AG04449 (cell line): ENCODE results near the gene IL2.

Experiments
- CTCF ChIA-PET: fragments of 350-600 bp; formaldehyde crosslinking; extraction: SDS; loops from one replicate; lab custom pipeline; 2021; ENCODE audit warnings: antibody characterized with exemption; lab: Yijun Ruan, JAX
- POLR2A ChIA-PET: fragments of 400-600, 350-600 bp; formaldehyde crosslinking; extraction: SDS; loops from one replicate; lab custom pipeline; 2020; ENCODE audit warnings: antibody characterized with exemption, inconsistent platforms; lab: Yijun Ruan, JAX
- DNase-seq: peaks from one replicate; pipeline ENCODE4 v3.0.0-alpha.2; 2010; ENCODE audit warnings: low read depth, low spot score
- H3K4me3 ChIP-seq: 2 replicates; pipeline ENCODE4 v1.5.1; 2011; ENCODE audit warnings: low read depth, mild to moderate bottlenecking, control low read depth, low read length
- TF ChIP-seq, protein P1 (sequence below): IDR thresholded peaks from one replicate; pipeline ENCODE4 v1.5.1; 2011; ENCODE audit warnings: mild to moderate bottlenecking, moderate library complexity, low read length, control low read depth, inconsistent platforms; ENCODE audit not compliant: insufficient read depth; ENCODE audit errors: missing control alignments

Gene IL2

DNA sequence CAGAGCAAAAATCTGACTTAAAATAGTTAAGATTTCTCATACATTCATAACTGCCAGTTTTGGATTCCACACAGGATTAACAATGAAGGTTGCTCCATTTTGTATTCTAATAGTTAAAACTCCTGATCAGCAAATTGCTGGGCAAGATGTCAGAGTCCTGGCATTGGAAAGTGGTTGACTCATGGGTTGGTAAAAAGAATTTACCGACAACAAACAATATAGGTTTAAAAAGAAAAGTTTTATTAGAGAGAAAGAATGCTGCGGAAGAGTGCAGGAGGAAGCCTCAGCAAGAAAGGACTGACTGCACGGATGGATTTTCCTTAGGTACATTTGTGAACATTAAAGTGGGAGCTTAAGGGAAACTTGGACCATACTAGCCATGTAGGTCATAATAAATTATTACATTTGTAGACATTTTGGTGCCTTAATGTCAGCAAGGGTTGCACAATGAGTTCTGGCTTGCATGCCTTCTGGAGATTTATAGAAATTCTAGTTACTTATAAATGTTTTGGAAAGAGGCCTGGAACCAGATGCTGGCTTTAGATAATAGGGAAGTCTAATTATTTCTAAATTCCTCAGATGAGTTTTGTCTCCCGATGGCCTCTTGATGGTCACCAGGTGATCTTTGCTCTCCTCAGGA, 25.4 kb upstream of the IL2 start:
- H3K4me3 ChIP-seq: no peak overlapping the region
- DNase-seq: no peak
- ChIA-PET CTCF (no interaction called here), POLR2A (no interaction called here)
- TF ChIP-seq, protein P1, sequence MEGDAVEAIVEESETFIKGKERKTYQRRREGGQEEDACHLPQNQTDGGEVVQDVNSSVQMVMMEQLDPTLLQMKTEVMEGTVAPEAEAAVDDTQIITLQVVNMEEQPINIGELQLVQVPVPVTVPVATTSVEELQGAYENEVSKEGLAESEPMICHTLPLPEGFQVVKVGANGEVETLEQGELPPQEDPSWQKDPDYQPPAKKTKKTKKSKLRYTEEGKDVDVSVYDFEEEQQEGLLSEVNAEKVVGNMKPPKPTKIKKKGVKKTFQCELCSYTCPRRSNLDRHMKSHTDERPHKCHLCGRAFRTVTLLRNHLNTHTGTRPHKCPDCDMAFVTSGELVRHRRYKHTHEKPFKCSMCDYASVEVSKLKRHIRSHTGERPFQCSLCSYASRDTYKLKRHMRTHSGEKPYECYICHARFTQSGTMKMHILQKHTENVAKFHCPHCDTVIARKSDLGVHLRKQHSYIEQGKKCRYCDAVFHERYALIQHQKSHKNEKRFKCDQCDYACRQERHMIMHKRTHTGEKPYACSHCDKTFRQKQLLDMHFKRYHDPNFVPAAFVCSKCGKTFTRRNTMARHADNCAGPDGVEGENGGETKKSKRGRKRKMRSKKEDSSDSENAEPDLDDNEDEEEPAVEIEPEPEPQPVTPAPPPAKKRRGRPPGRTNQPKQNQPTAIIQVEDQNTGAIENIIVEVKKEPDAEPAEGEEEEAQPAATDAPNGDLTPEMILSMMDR: no peak

DNA sequence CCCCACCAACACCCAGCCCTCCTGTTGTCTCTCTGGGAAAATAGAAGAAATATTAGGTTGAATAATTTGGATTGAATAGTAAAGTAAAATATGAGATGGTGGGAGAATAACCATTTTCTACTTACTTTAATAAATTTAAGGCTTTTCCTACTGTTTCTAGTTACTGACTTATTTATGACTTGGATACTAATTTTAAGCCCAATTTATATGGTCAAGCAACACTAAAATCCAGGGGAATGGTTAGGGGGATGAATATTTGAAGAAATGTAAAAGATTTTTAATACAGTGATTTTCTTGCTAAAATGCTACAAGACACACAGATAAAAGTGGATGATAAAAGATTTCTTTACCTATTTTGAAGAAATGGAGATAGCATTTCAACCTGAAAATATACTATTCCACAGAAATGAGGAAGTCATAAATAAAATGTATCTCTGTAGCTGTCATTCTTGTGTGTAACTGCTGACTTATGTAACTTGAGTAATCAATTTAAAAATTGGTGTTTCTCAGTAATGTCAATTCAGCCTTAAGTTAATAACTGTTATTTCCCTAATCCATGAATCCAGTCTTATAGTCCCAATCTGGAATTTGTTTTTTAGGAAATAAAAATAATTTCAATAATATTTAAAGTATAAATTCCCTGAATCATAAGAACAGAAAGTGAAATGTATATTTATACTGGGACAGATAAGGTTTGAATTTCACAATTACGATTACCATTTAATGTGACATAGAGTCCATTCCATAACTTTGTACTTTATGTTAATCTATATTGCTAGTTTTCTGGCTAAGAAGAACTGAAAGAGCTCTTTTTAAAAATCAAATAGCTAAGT, 24.3 kb upstream of the IL2 start:
- POLR2A ChIA-PET: no interaction called here
- CTCF ChIA-PET: no interaction called here
- DNase-seq: no peak
- H3K4me3 ChIP-seq: no peak overlapping the region
- TF ChIP-seq, protein P1: no peak

DNA sequence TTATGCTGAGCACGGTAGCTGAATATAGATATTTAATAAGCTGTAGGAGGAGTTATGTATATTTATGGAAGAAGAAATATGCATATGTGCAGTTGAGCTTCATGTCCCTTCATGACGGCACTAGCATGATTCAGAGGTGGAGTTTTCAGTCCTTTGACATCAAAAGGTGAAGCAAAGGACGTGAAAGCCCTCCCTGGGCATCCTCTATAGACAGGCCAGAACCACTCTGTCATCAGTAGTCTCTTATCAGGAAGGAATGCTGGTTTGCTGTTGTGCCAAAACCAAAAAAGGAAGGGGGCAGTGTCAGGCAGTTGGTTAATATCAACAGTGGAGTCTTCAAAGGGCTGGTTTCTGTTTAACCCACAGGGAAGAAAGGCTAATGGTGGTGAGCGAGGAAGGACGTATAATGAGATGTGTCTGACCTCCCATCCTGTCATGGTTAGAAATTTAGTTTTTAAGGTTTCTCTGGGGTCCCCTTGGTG, 23.5 kb upstream of the IL2 start:
- CTCF ChIA-PET: no interaction called here
- TF ChIP-seq, protein P1: no peak
- no peak overlapping the region for H3K4me3 ChIP-seq
- POLR2A ChIA-PET: no interaction called here
- DNase-seq: no peak

DNA sequence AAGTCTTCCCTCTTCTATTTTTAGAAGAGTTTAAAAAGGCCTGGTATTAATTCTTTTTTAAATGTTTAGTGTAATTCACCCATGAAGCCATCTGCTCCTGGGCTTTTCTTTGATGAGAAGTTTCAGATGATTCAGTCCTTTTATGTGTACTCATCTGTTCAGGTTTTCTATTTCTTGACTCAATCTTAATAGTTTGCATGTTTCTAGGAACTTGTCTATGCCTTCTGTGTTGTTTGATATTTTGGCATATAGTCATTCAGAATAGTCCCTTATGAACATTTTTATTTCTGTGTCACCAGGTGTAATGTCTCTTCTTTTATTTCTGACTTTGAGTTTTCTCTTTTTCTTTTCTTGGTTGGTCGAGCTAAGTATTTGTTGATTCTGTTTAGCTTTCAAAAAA, 20.2 kb upstream of the IL2 start:
- H3K4me3 ChIP-seq: no peak overlapping the region
- TF ChIP-seq, protein P1: no peak
- ChIA-PET CTCF (no interaction called here), POLR2A (no interaction called here)
- no peak for DNase-seq

DNA sequence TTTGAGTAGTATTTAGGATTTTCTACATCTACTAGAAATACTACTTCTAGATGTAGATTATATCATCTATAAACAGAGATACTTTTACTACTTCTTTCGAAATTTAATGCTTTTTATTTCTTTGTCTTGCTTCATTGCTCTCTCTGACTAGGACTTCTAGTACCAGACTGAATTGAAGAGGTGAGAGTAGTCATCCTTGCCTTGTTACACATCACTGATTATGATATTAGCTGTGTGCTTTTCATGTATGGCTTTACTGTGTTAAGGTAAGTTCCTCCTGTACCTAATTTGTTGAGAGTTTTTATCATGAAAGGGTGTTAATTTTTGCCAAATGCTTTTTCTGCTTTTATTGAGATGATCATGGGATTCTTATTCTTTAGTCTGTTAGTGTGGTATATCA, 19.6 kb upstream of the IL2 start:
- TF ChIP-seq, protein P1: no peak
- ChIA-PET CTCF (no interaction called here), POLR2A (no interaction called here)
- H3K4me3 ChIP-seq: no peak overlapping the region
- no peak for DNase-seq

DNA sequence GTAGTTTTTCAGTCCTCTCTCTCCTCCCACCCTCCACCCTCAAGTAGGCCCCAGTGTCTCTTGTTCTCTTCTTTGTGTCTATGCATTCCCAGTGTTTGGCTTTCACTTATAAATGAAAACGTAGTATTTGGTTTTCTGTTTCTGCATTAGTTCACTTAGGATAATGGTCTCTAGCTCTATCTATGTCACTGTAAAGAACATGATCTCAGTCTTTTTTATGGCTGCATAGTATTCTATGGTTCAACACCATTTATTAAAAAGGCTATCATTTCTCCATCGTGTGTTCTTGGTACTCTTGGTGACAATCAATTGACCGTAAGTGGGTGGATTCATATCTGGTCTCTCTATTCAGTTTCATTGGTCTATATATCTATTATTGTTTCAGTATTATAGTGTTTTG, 18.7 kb upstream of the IL2 start:
- CTCF ChIA-PET: no interaction called here
- H3K4me3 ChIP-seq: no peak overlapping the region
- TF ChIP-seq, protein P1: no peak
- DNase-seq: no peak
- POLR2A ChIA-PET: no interaction called here
